Measurements from ENCODE around the gene OLFM1.
"Not testable (repeated sequence)": the region's sequence is repeated elsewhere in the genome, so short reads cannot be mapped to it uniquely, and the experiment has no call there.

The OLFM1 gene

DNA sequence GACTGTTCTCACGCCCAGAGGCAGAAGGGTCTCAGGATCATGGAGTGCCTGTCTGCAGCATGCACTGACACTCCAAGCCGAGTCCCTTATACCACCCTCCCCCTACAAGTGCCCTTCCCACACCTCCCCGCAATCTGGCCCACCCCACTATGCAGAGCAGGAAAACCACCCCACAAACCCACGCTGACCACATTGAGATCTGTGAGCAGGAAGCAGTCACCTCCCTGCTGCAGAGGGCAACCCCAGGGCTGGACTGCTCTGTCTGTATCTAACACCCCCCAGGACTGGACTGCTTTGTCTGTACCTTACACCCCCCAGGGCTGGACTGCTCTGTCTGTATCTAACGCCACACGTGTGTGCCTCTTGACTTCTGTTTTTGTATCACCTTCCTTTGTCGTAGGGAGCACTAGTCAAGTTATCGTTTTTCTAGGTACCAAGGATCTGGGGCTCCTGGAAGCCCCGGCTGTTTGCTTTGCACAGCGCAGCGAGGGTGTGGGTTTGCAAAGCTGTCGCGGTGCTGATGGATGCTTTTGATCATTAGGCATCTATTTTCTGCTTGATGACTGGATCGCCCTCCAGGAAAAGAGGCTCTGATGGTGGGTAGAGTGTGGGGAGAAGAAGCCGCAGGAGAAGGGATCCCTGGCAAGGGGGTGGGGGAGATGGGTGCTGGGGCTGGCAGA, 21.5 kb downstream of the OLFM1 start:
- Histone ChIP-seq H3K4me1 (ENCODE audit: control insufficient read depth, insufficient read depth, low read length) (no peaks in the 10 kb centered on the region), H3K4me3 (ENCODE audit: low read length) (no peak overlapping the region), H3K9me3 (ENCODE audit: control insufficient read depth, insufficient read depth, low read length) (no peaks in the 10 kb centered on the region), H3K27ac (ENCODE audit: low read length) (no peak overlapping the region), H3K27me3 (ENCODE audit: control insufficient read depth, insufficient read depth, low read length) (no peaks in the 10 kb centered on the region), H3K36me3 (ENCODE audit: control insufficient read depth, insufficient read depth, low read length) (no peaks in the 10 kb centered on the region; the same call in 1 of the 2 replicates)
- DNase-seq (ENCODE audit: low read depth, low spot score) = no peak
- WGBS (ENCODE audit: insufficient coverage, insufficient read length) = no CpG with 5 or more reads among the region's 15 CpGs

DNA sequence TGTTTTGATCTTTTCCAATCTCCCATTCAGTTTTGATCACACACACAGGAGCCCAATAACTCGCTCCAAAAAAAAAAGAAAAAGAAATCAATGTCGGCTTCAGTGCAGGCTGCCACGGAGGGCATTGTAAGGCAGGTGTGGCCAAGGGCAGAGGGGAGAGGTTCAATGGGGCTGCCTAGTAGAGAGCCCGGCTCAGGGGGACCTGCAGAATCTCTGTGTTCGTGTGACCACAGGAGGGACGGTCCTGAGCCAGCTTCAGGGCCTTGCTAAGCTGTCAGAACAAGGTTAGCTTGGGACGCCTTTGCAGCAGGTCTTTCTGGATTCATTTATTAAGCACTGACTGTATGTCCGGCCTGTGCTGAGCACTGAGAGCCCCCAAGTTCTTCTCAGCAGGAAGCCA, 22.2 kb downstream of the OLFM1 start:
- Histone ChIP-seq H3K27ac (ENCODE audit: low read length) (no peak overlapping the region), H3K27me3 (ENCODE audit: control insufficient read depth, insufficient read depth, low read length) (no peaks in the 10 kb centered on the region), H3K4me1 (ENCODE audit: control insufficient read depth, insufficient read depth, low read length) (no peaks in the 10 kb centered on the region), H3K4me3 (ENCODE audit: low read length) (no peak overlapping the region), H3K36me3 (ENCODE audit: control insufficient read depth, insufficient read depth, low read length) (no peaks in the 10 kb centered on the region; the same call in 1 of the 2 replicates), H3K9me3 (ENCODE audit: control insufficient read depth, insufficient read depth, low read length) (no peaks in the 10 kb centered on the region)
- no CpG with 5 or more reads among the region's 8 CpGs for WGBS (ENCODE audit: insufficient coverage, insufficient read length)
- no peak for DNase-seq (ENCODE audit: low read depth, low spot score)

DNA sequence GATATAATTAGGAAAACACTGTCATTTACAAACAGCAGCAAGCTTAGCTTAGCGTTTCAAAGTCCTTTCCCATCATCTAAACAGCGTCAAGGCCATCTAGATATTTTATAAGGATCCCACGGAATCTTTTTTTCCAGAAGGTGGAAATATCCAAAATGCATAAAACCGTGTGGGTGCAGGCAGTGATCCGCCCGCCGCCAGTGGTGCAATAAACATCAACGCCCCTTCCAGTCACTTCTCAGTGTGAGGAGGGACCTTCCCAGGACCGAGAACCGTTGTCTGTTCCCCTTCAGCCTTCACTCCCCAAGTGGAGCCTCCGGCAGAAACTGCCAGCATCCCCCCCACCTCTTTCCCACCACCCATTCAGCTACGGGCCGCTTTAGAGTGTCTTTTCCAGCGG, 22.9 kb downstream of the OLFM1 start:
- Histone ChIP-seq H3K9me3 (ENCODE audit: control insufficient read depth, insufficient read depth, low read length) (no peaks in the 10 kb centered on the region), H3K36me3 (ENCODE audit: control insufficient read depth, insufficient read depth, low read length) (no peaks in the 10 kb centered on the region; the same call in 1 of the 2 replicates), H3K27me3 (ENCODE audit: control insufficient read depth, insufficient read depth, low read length) (no peaks in the 10 kb centered on the region), H3K4me1 (ENCODE audit: control insufficient read depth, insufficient read depth, low read length) (no peaks in the 10 kb centered on the region), H3K27ac (ENCODE audit: low read length) (no peak overlapping the region), H3K4me3 (ENCODE audit: low read length) (no peak overlapping the region)
- no CpG with 5 or more reads among the region's 14 CpGs for WGBS (ENCODE audit: insufficient coverage, insufficient read length)
- no peak for DNase-seq (ENCODE audit: low read depth, low spot score)

DNA sequence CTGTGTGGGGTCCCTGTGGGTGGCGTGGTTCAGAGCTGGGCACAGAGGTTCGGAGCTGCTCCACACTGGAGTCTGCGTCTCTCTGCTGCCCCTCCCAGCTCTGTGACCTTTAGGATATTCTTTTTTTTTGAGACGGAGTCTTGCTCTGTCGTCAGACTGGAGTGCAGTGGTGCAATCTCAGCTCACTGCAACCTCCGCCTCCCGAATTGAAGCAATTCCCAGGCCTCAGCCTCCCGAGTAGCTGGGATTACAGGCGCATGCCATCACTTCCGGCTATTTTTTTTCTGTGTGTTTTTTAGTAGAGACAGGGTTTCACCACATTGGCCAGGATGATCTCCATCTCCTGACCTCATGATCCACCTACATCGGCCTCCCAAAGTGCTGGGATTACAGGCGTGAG, 24.1 kb downstream of the OLFM1 start:
- H3K9me3 ChIP-seq (ENCODE audit: control insufficient read depth, insufficient read depth, low read length); H3K4me3 ChIP-seq (ENCODE audit: low read length); DNase-seq (ENCODE audit: low read depth, low spot score); H3K36me3 ChIP-seq (ENCODE audit: control insufficient read depth, insufficient read depth, low read length); H3K27me3 ChIP-seq (ENCODE audit: control insufficient read depth, insufficient read depth, low read length); H3K4me1 ChIP-seq (ENCODE audit: control insufficient read depth, insufficient read depth, low read length); H3K27ac ChIP-seq (ENCODE audit: low read length): not testable (repeated sequence)
- WGBS (ENCODE audit: insufficient coverage, insufficient read length) = no CpG with 5 or more reads among the region's 12 CpGs

DNA sequence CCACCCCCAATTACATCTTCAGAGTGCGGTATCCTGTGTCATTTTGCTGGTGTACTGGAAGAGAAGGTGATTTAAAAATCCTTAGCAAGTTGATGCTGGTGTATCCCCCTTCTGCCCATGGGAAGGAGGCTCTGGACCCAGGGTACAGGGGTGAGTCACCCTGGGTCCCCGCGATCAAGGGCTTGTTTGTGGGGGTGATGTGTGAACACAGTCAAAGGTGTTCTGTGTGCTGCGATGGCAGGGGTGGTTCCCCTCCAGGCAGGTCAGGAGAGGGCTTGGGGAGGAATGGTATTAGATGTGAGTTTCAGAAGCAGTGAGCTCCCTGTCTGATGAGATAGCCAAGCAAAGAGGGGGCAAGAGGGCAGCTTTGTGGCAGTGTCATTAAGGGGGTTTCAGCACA, 28.9 kb downstream of the OLFM1 start:
- no peak overlapping the region for H3K27ac ChIP-seq (ENCODE audit: low read length)
- peaks cover 6% of the 10 kb centered on the region for H3K36me3 ChIP-seq (ENCODE audit: control insufficient read depth, insufficient read depth, low read length)
- no peak overlapping the region for H3K4me3 ChIP-seq (ENCODE audit: low read length)
- no peaks in the 10 kb centered on the region for H3K9me3 ChIP-seq (ENCODE audit: control insufficient read depth, insufficient read depth, low read length)
- no peaks in the 10 kb centered on the region for H3K27me3 ChIP-seq (ENCODE audit: control insufficient read depth, insufficient read depth, low read length)
- H3K4me1 ChIP-seq (ENCODE audit: control insufficient read depth, insufficient read depth, low read length) = no peaks in the 10 kb centered on the region
- no CpG with 5 or more reads among the region's 4 CpGs for WGBS (ENCODE audit: insufficient coverage, insufficient read length)
- DNase-seq (ENCODE audit: low read depth, low spot score) = no peak

DNA sequence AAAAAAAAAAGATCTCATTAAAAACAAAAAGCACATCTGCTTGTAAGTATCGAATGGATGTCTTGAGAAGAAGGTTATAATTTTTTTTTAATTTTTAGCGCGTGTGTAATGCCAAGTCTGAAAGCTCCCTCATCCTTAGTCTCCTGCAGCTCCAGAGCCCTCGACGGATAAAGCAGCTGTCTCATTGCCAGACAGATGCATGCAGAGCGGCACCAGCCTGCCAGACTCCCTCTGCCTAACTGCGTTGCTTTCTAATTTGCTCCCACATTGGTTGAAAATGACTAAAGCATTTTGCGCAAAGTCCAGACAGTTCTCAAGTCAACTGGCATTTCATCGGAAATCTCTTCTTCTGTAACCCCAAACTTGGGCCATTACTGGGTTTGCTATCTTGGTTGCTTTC, 29.4 kb downstream of the OLFM1 start:
- no peaks in the 10 kb centered on the region for H3K27me3 ChIP-seq (ENCODE audit: control insufficient read depth, insufficient read depth, low read length)
- no peak overlapping the region for H3K27ac ChIP-seq (ENCODE audit: low read length)
- no peaks in the 10 kb centered on the region for H3K9me3 ChIP-seq (ENCODE audit: control insufficient read depth, insufficient read depth, low read length)
- peaks cover 6% of the 10 kb centered on the region for H3K36me3 ChIP-seq (ENCODE audit: control insufficient read depth, insufficient read depth, low read length)
- WGBS (ENCODE audit: insufficient coverage, insufficient read length) = no CpG with 5 or more reads among the region's 9 CpGs
- no peaks in the 10 kb centered on the region for H3K4me1 ChIP-seq (ENCODE audit: control insufficient read depth, insufficient read depth, low read length)
- no peak for DNase-seq (ENCODE audit: low read depth, low spot score)
- no peak overlapping the region for H3K4me3 ChIP-seq (ENCODE audit: low read length)

DNA sequence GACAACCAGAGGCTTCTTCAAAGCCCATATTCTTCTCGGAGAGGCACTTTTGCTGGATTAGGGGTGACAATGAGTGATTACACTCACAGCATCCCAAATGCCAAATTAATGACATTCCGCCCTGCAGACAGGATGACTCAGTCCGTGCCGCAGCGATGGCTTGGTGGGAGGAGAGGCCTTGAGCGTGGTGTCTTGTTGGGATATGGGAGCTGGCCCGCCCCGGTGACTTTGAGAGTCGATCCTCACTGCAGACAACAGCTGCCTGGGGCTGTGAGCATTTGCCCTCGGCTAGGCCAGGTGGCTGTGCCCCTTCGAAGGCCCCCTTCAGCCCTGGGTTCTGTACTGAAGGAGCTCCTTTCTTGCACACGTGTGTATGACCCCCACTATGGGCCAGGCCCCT, 29.8 kb downstream of the OLFM1 start:
- Histone ChIP-seq H3K27ac (ENCODE audit: low read length) (no peak overlapping the region), H3K36me3 (ENCODE audit: control insufficient read depth, insufficient read depth, low read length) (peaks cover 6% of the 10 kb centered on the region), H3K4me1 (ENCODE audit: control insufficient read depth, insufficient read depth, low read length) (no peaks in the 10 kb centered on the region), H3K4me3 (ENCODE audit: low read length) (no peak overlapping the region), H3K9me3 (ENCODE audit: control insufficient read depth, insufficient read depth, low read length) (no peaks in the 10 kb centered on the region), H3K27me3 (ENCODE audit: control insufficient read depth, insufficient read depth, low read length) (no peaks in the 10 kb centered on the region)
- WGBS (ENCODE audit: insufficient coverage, insufficient read length) = no CpG with 5 or more reads among the region's 12 CpGs
- no peak for DNase-seq (ENCODE audit: low read depth, low spot score)

DNA sequence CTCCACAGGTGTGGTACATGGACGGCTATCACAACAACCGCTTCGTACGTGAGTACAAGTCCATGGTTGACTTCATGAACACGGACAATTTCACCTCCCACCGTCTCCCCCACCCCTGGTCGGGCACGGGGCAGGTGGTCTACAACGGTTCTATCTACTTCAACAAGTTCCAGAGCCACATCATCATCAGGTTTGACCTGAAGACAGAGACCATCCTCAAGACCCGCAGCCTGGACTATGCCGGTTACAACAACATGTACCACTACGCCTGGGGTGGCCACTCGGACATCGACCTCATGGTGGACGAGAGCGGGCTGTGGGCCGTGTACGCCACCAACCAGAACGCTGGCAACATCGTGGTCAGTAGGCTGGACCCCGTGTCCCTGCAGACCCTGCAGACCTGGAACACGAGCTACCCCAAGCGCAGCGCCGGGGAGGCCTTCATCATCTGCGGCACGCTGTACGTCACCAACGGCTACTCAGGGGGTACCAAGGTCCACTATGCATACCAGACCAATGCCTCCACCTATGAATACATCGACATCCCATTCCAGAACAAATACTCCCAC, 32.1 kb downstream of the OLFM1 start:
- Histone ChIP-seq H3K4me3 (ENCODE audit: low read length) (no peak overlapping the region), H3K9me3 (ENCODE audit: control insufficient read depth, insufficient read depth, low read length) (no peaks in the 10 kb centered on the region), H3K27me3 (ENCODE audit: control insufficient read depth, insufficient read depth, low read length) (no peaks in the 10 kb centered on the region), H3K27ac (ENCODE audit: low read length) (no peak overlapping the region), H3K4me1 (ENCODE audit: control insufficient read depth, insufficient read depth, low read length) (no peaks in the 10 kb centered on the region), H3K36me3 (ENCODE audit: control insufficient read depth, insufficient read depth, low read length) (peaks cover 6% of the 10 kb centered on the region)
- DNase-seq (ENCODE audit: low read depth, low spot score) = no peak
- no CpG with 5 or more reads among the region's 30 CpGs for WGBS (ENCODE audit: insufficient coverage, insufficient read length)

DNA sequence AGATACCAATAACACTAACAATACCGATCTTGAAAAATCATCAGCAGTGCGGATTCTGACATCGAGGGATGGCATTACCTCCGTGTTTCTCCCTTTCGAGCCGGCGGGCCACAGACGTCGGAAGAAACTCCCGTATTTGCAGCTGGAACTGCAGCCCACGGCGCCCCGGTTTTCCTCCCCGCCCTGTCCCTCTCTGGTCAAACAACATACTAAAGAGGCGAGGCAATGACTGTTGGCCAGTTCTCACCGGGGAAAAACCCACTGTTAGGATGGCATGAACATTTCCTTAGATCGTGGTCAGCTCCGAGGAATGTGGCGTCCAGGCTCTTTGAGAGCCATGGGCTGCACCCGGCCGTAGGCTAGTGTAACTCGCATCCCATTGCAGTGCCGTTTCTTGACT, 32.8 kb downstream of the OLFM1 start:
- DNase-seq (ENCODE audit: low read depth, low spot score) = no peak
- Histone ChIP-seq H3K9me3 (ENCODE audit: control insufficient read depth, insufficient read depth, low read length) (no peaks in the 10 kb centered on the region), H3K36me3 (ENCODE audit: control insufficient read depth, insufficient read depth, low read length) (peaks cover 6% of the 10 kb centered on the region), H3K4me3 (ENCODE audit: low read length) (no peak overlapping the region), H3K27ac (ENCODE audit: low read length) (no peak overlapping the region), H3K4me1 (ENCODE audit: control insufficient read depth, insufficient read depth, low read length) (no peaks in the 10 kb centered on the region), H3K27me3 (ENCODE audit: control insufficient read depth, insufficient read depth, low read length) (no peaks in the 10 kb centered on the region)
- no CpG with 5 or more reads among the region's 23 CpGs for WGBS (ENCODE audit: insufficient coverage, insufficient read length)

DNA sequence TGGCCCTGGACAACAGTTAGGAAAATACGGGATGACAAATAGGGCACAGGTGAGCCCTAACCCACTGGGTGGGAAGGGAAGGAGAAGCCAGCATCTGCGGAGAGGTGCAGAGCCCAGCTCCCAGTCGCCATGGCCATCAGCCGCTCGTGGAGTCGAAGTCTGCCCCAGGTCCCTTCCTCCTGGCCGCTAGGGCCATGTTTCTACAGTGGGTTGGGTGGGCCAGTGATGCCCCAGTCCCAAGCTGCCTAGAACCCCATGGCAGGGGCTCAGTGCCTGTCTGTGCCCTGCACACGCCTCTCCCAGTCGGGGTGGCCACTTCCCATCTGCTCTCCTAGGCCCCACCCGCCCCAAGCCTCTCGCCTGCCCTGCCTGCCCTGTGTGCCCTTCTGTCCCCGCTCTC, 34.8 kb downstream of the OLFM1 start:
- Histone ChIP-seq H3K4me3 (ENCODE audit: low read length) (no peak overlapping the region), H3K27ac (ENCODE audit: low read length) (no peak overlapping the region), H3K9me3 (ENCODE audit: control insufficient read depth, insufficient read depth, low read length) (no peaks in the 10 kb centered on the region), H3K36me3 (ENCODE audit: control insufficient read depth, insufficient read depth, low read length) (peaks cover 6% of the 10 kb centered on the region), H3K4me1 (ENCODE audit: control insufficient read depth, insufficient read depth, low read length) (no peaks in the 10 kb centered on the region), H3K27me3 (ENCODE audit: control insufficient read depth, insufficient read depth, low read length) (no peaks in the 10 kb centered on the region)
- WGBS (ENCODE audit: insufficient coverage, insufficient read length) = no CpG with 5 or more reads among the region's 12 CpGs
- no peak for DNase-seq (ENCODE audit: low read depth, low spot score)
